Panc1 (cell line): ENCODE data around the gene TOMM22. TPM values are rescaled to one million over a fixed set of nuclear protein-coding genes. Genes with fewer than 3 reads are reported as not detected.

Experiments
- ATAC-seq: fragments of 200-7000 bp; cut with Tn5 transposase; 2 replicates; pipeline ENCODE4 v1.9.1; 2020; ENCODE audit warnings: mild to moderate bottlenecking, moderate library complexity
- BruUV-seq: library from RNA; stranded (reverse); fragments of 400-500 nt; replicated peaks from 2 replicates; lab custom pipeline; 2021; lab: Mats Ljungman, UMichigan
- CTCF ChIA-PET: fragments of 300-600 bp; sonication (Branson Sonifier 250); formaldehyde crosslinking; loops from one replicate; lab custom pipeline; 2022; ENCODE audit warnings: antibody characterized with exemption; lab: Charles Lee
- POLR2A ChIA-PET: fragments of 300-600 bp; sonication (Branson Sonifier 250); formaldehyde crosslinking; loops from one replicate; lab custom pipeline; 2022; ENCODE audit warnings: antibody characterized with exemption; lab: Charles Lee
- DNase-seq: peaks from one replicate; pipeline ENCODE4 v3.0.0-alpha.2; 2010; ENCODE audit warnings: low read depth, low spot score
- H3K27ac ChIP-seq: 2 replicates; pipeline ENCODE4 v1.5.1; 2011; ENCODE audit warnings: mild to moderate bottlenecking, low read length, inconsistent platforms
- H3K27me3 ChIP-seq: fragments of 200-500 bp; sonication (Bioruptor generic); 2 replicates; pipeline ENCODE4 v1.6.0; 2014; ENCODE audit warnings: low read length, inconsistent platforms; ENCODE audit not compliant: control insufficient read depth, insufficient read depth
- H3K36me3 ChIP-seq: fragments of 200-500 bp; sonication (Bioruptor generic); 2 replicates; pipeline ENCODE4 v1.5.1; 2014; ENCODE audit warnings: inconsistent platforms, mild to moderate bottlenecking, low read length, moderate library complexity; ENCODE audit not compliant: control insufficient read depth, insufficient read depth
- H3K4me1 ChIP-seq: 2 replicates; pipeline ENCODE4 v1.5.1; 2011; ENCODE audit warnings: inconsistent platforms, mild to moderate bottlenecking, low read length, moderate library complexity; ENCODE audit not compliant: control insufficient read depth, insufficient read depth
- H3K4me3 ChIP-seq, 2 experiments: 2 replicates each; pipeline ENCODE4 v1.5.1; 2011 to 2012; ENCODE audit warnings: low read depth in 2 of 2, low read length in 2 of 2, mild to moderate bottlenecking in 2 of 2, inconsistent platforms in 1 of 2, moderate library complexity in 1 of 2
- H3K9me3 ChIP-seq: fragments of 200-500 bp; sonication (Bioruptor generic); 2 replicates; pipeline ENCODE4 v1.5.1; 2014; ENCODE audit warnings: low read depth, mild to moderate bottlenecking, inconsistent platforms, low read length, moderate library complexity; ENCODE audit not compliant: control insufficient read depth, insufficient read depth
- POLR2AphosphoS5 ChIP-seq: IDR thresholded peaks from 2 replicates; pipeline ENCODE4 v1.6.1; 2012; ENCODE audit warnings: mild to moderate bottlenecking, low read depth, low read length, moderate library complexity
- SIN3A ChIP-seq: IDR thresholded peaks from 2 replicates; pipeline ENCODE4 v1.6.1; 2012; ENCODE audit warnings: low read depth, mild to moderate bottlenecking, low read length, moderate library complexity, borderline replicate concordance; ENCODE audit not compliant: insufficient read depth
- TCF7L2 ChIP-seq: IDR thresholded peaks from 2 replicates; pipeline ENCODE4 v1.6.1; 2011; ENCODE audit warnings: mild to moderate bottlenecking, low read depth, low read length, inconsistent platforms
- in situ Hi-C: cut with HindIII; loops from 2 replicates; pipeline ENCODE4 v1.10.0; 2016; ENCODE audit warnings: low sequenced_read_pairs, low pct_unique_long_range_greater_than_20kb
- intact Hi-C: fragments of 100-400 bp; cut with micrococcal nuclease; formaldehyde crosslinking; loops from one replicate; pipeline ENCODE4 v1.10.0; 2022; ENCODE audit not compliant: unreplicated experiment
- total RNA-seq: library from RNA; stranded (reverse); gene quantifications from one replicate; pipeline ENCODE4 v1.2.1, GENCODE V29; 2021; ENCODE audit not compliant: unreplicated experiment
- TF ChIP-seq, protein P1 (sequence below): fragments of 450-650 bp; IDR thresholded peaks from 2 replicates; pipeline ENCODE4 v1.5.1; 2017; ENCODE audit warnings: mild to moderate bottlenecking
- TF ChIP-seq, protein P2 (sequence below), 2 experiments: IDR thresholded peaks; 2 replicates each; pipeline ENCODE4 v1.6.1; 2011 to 2012; ENCODE audit warnings: low read depth in 2 of 2, control low read depth in 1 of 2, low read length in 1 of 2, mild to moderate bottlenecking in 1 of 2, moderate library complexity in 1 of 2; ENCODE audit not compliant: insufficient read depth in 1 of 2

Gene TOMM22
- total RNA-seq, 1 experiment from 2014 or later = 111 TPM

DNA sequence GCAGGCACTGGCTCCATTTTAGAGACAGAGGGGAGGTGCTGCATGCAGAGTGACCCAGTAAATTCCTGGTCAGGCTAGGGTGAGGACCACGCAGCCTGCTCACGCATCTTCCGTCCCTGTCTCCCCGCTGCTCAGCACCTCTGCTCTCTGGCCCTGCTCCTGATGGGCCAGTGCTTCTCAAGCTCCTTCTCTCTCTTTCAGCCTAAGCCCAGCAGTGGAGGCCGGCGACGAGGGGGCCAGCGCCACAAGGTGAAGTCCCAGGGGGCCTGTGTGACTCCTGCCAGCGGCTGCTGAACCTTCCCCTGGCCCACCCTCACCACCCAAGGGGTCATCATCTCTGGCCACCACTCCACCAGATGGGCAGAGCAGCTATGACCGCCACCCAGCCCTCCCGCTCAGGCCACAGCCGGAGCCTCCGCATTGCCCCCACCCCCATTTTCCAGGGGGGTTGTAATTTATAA is 48.7 kb downstream of the TOMM22 start:
- no peaks in the 10 kb centered on the region for H3K9me3 ChIP-seq
- H3K36me3 ChIP-seq = no peaks in the 10 kb centered on the region; the same call in 1 of the 2 replicates
- no peaks in the 10 kb centered on the region for H3K27me3 ChIP-seq
- CTCF ChIA-PET = no interaction called here
- H3K4me1 ChIP-seq = no peaks in the 10 kb centered on the region
- H3K4me3 ChIP-seq = no peak overlapping the region
- no peak for TF ChIP-seq SIN3A
- TF ChIP-seq, protein P1, sequence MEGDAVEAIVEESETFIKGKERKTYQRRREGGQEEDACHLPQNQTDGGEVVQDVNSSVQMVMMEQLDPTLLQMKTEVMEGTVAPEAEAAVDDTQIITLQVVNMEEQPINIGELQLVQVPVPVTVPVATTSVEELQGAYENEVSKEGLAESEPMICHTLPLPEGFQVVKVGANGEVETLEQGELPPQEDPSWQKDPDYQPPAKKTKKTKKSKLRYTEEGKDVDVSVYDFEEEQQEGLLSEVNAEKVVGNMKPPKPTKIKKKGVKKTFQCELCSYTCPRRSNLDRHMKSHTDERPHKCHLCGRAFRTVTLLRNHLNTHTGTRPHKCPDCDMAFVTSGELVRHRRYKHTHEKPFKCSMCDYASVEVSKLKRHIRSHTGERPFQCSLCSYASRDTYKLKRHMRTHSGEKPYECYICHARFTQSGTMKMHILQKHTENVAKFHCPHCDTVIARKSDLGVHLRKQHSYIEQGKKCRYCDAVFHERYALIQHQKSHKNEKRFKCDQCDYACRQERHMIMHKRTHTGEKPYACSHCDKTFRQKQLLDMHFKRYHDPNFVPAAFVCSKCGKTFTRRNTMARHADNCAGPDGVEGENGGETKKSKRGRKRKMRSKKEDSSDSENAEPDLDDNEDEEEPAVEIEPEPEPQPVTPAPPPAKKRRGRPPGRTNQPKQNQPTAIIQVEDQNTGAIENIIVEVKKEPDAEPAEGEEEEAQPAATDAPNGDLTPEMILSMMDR = no peak
- TF ChIP-seq TCF7L2 = no peak
- TF ChIP-seq POLR2AphosphoS5 = no peak
- TF ChIP-seq, protein P2, sequence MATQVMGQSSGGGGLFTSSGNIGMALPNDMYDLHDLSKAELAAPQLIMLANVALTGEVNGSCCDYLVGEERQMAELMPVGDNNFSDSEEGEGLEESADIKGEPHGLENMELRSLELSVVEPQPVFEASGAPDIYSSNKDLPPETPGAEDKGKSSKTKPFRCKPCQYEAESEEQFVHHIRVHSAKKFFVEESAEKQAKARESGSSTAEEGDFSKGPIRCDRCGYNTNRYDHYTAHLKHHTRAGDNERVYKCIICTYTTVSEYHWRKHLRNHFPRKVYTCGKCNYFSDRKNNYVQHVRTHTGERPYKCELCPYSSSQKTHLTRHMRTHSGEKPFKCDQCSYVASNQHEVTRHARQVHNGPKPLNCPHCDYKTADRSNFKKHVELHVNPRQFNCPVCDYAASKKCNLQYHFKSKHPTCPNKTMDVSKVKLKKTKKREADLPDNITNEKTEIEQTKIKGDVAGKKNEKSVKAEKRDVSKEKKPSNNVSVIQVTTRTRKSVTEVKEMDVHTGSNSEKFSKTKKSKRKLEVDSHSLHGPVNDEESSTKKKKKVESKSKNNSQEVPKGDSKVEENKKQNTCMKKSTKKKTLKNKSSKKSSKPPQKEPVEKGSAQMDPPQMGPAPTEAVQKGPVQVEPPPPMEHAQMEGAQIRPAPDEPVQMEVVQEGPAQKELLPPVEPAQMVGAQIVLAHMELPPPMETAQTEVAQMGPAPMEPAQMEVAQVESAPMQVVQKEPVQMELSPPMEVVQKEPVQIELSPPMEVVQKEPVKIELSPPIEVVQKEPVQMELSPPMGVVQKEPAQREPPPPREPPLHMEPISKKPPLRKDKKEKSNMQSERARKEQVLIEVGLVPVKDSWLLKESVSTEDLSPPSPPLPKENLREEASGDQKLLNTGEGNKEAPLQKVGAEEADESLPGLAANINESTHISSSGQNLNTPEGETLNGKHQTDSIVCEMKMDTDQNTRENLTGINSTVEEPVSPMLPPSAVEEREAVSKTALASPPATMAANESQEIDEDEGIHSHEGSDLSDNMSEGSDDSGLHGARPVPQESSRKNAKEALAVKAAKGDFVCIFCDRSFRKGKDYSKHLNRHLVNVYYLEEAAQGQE (IDR thresholded peaks at IDR 0.05; ENCODE audit: insufficient read depth in 1 of 2, low read depth in 2 of 2, low read length in 1 of 2) = no peak
- DNase-seq (no peak), ATAC-seq (no peak)
- intact Hi-C loops (no loop called here), in situ Hi-C loops (no loop called here)
- H3K27ac ChIP-seq = no peak overlapping the region
- BruUV-seq = no TSS peak
- POLR2A ChIA-PET = no interaction called here

DNA sequence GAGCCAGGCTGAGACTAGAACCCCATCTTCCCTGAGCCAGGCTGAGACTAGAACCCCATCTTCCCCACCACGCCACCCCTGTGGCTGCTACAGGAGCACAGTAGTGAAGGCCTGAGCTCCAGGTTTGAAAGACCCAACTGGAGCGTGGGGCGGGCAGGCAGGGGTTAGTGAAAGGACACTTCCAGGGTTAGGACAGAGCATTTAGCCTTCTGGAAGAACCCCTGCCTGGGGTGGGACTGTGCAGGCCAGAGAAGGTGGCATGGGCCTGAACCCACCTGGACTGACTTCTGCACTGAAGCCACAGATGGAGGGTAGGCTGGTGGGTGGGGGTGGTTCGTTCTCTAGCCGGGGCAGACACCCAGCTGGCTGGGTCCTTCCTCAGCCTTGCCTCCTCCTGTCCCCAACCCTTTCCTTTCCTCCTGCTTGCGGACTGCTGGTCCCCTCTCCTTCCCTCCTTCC is 50.0 kb downstream of the TOMM22 start:
- BruUV-seq = no TSS peak
- intact Hi-C loops = no loop called here

More for the DNA sequence above, 50.0 kb downstream of the TOMM22 start:
- ChIA-PET POLR2A (no interaction called here), CTCF (interaction anchor here (0.7 kb wide), 1 partner anchor 192 kb away, joined by 3 read pairs; no protein-coding TSS in a partner anchor)
- H3K9me3 ChIP-seq = no peaks in the 10 kb centered on the region
- in situ Hi-C loops = no loop called here
- no peaks in the 10 kb centered on the region for H3K27me3 ChIP-seq
- no peak overlapping the region for H3K27ac ChIP-seq
- ATAC-seq = no peak
- TF ChIP-seq SIN3A = no peak
- TF ChIP-seq, protein P1 = no peak
- TF ChIP-seq TCF7L2 = no peak
- no peak overlapping the region for H3K4me3 ChIP-seq
- no peak for DNase-seq
- H3K4me1 ChIP-seq = no peaks in the 10 kb centered on the region
- no peaks in the 10 kb centered on the region; the same call in 1 of the 2 replicates for H3K36me3 ChIP-seq
